VCaP (cell line): ENCODE data around the gene PGK2.

Experiments
- H3K27ac ChIP-seq: fragments of 450-650 bp; 2 replicates; pipeline ENCODE4 v1.5.1; 2017
- TF ChIP-seq, protein P1 (sequence below): fragments of 450-650 bp; conservative IDR thresholded peaks from 2 replicates; pipeline ENCODE4 v1.5.1; 2017; ENCODE audit warnings: mild to moderate bottlenecking, moderate library complexity

PGK2 gene

GRCh38 chr6:49787176-49787575, at the start of gene PGK2:
PGK2 (minus strand) TSS chr6:49787285; CDS start chr6:49787187, 98 bp downstream.
- no peak within 1 kb of the TSS for H3K27ac ChIP-seq
- TF ChIP-seq, protein P1, sequence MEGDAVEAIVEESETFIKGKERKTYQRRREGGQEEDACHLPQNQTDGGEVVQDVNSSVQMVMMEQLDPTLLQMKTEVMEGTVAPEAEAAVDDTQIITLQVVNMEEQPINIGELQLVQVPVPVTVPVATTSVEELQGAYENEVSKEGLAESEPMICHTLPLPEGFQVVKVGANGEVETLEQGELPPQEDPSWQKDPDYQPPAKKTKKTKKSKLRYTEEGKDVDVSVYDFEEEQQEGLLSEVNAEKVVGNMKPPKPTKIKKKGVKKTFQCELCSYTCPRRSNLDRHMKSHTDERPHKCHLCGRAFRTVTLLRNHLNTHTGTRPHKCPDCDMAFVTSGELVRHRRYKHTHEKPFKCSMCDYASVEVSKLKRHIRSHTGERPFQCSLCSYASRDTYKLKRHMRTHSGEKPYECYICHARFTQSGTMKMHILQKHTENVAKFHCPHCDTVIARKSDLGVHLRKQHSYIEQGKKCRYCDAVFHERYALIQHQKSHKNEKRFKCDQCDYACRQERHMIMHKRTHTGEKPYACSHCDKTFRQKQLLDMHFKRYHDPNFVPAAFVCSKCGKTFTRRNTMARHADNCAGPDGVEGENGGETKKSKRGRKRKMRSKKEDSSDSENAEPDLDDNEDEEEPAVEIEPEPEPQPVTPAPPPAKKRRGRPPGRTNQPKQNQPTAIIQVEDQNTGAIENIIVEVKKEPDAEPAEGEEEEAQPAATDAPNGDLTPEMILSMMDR: no peak

DNA sequence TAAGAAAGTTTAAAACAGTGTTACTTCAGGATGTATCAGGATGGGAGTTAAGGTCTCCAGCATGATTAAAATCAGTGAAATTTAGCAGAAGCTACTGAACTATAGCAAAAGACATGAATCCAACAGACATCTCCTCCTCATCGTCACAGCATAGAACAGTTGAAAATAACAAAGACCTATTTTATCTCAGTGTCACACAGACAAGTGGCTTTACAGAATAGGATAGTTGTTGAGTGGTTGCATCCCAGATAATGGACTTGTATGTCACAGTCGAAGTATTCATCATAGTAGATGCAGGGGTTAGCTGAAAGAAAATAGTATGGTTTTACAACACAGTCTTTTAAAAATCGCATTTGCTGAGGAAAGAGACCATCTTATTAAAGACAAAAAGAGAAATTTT, 48.1 kb upstream of the PGK2 start:
- TF ChIP-seq, protein P1: no peak
- no peak overlapping the region for H3K27ac ChIP-seq

DNA sequence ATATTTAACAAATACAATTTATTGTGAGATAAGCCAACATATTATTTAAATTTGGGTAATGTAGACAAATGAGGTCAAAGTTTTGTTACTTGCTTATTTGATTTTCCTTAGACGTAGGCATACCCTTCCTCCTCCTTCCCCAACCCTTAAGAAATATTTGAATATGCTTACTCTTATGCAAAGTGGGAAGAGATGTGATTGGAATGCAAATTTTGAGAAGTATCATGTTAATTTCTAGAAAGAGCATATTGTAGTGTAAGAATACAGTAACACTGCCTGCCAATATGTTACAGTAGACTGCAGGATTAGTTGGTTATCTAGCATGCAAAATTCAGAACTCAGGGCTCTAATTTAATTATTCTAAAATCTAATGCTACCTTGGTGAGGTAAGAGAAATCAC, 46.3 kb upstream of the PGK2 start:
- TF ChIP-seq, protein P1: no peak
- no peak overlapping the region for H3K27ac ChIP-seq

DNA sequence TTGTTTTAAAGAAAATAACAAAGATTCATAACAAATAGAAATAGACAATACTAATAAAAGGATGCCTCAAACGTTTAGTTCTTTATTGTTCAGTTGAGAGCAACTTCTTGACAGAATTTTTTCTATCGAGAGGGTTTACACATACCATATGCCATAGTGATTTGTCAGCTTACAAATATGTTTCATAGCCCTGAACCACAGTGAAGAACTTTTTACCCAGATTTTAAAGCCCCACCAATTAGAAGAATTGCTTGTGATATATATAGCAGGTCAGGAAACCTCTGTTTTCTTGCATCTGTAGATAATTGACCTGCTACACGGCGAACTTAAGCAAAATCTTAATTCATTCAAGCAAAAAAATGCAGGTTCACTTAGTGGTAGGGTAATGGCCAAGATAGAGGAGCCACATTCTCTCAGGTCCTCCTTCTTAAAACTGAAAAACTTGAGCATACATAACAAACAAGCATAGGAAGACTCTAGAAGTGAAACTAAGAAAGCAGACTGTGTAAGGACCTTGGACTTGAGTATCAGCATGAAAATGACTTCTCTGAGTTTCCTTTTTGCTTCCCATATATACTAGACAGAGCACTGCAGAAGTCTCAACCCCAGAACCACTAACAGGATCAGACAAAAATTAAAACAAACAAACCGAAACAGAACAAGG, 39.8 kb upstream of the PGK2 start:
- H3K27ac ChIP-seq: no peak overlapping the region
- TF ChIP-seq, protein P1: no peak

GRCh38 chr6:49815166-49815565, 28.1 kb upstream of the PGK2 start:
- TF ChIP-seq, protein P1: no peak
- no peak overlapping the region for H3K27ac ChIP-seq

DNA sequence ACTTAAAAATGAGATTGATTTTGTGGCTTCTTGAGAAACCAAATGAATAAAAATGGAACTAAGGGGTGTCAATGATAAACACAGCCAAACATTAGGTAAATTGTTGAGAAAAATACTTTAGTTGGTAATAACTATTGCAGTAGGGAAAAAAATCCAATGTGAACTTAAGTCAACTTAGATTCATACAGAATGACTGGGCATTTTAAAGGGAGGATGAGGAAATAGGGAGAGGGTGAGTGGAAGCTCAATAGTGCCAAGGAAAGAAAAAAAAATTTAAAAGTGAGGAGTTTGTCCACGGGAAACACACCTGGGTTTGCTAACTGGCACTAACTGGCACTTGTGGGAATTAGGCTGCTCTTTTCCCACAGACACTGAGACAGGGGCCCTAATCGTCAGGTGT, 26.2 kb upstream of the PGK2 start:
- peak overlapping the region; percentile 47 for H3K27ac ChIP-seq
- TF ChIP-seq, protein P1: no peak

DNA sequence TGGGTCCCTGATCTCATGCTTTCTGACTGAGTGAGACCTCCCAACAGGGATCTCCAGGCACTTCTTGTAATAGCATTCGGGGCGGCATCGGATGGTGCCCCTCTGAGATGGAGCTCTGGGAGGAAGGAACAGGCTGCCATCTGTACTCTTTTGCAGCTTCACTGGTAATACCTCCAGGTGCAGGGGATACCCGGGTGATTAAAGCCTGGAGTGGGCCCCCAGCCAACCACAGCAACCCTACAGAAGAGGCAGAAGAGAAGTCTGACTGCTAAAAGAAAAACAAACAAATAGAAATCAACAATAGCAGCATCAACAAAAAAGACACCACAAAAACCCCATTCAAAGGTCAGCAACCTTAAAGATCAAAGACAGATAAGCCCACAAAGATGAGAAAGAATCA, 19.1 kb upstream of the PGK2 start:
- no peak overlapping the region for H3K27ac ChIP-seq
- TF ChIP-seq, protein P1: no peak
